ENCODE results near the gene PCDHB15.

Gene PCDHB15

DNA sequence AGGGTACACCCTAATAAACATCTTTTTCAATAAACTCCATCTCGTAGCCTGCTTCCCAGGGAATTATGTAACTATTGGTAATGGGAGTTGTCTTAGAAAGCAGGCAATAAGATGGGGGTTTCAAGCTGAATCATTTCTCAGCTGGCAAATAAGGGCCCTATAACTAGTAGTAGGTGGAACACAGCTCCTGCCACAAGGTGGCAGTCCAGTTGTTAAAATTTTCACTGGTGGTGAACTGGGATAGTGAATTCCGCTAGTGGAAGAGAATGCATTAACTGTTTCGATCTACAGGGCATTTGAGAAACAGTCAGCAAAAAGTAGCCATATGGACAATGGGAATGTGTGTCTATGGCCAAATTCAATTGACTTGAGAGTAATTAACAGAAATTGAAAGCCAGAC is 27.7 kb downstream of the PCDHB15 start:
- Mint-ChIP-seq H3K36me3 (ENCODE audit: low read depth) (no peaks in the 10 kb centered on the region), H3K4me3 (no peak overlapping the region), H3K27ac (no peak overlapping the region), H3K27me3 (no peaks in the 10 kb centered on the region), H3K9me3 (peaks cover 100% of the 10 kb centered on the region), H3K4me1 (ENCODE audit: low read depth) (no peaks in the 10 kb centered on the region)
- intact Hi-C loops (cut with micrococcal nuclease) = no loop called here

DNA sequence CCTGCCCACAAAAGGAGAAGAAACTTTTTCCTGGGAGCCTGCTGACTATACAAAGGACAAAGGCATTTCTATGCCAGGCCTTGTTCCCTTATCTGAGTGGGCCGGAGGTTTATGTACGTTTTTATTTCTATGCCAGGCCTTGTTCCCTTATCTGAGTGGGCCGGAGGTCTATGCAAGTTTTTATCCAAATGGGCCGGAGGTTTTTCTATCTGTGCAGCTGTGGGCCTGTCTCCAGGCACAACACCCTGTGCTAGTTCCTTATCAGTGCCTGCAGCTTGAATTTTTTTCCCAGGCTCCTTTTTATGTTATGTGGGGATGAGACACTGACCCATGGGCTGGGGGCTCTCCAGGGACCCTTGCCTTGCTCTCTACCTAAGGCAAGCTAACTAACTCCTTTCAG is 53.2 kb downstream of the PCDHB15 start:
- Mint-ChIP-seq H3K9me3 (peaks cover 97% of the 10 kb centered on the region), H3K27ac (no peak overlapping the region), H3K4me3 (no peak overlapping the region), H3K4me1 (ENCODE audit: low read depth) (no peaks in the 10 kb centered on the region), H3K27me3 (no peaks in the 10 kb centered on the region), H3K36me3 (ENCODE audit: low read depth) (peaks cover 18% of the 10 kb centered on the region)
- intact Hi-C loops (cut with micrococcal nuclease) = no loop called here
